ENCODE data around the gene ADAMTS18. TPM values are rescaled to one million over a fixed set of nuclear protein-coding genes. Genes with fewer than 3 reads are reported as not detected.

The ADAMTS18 gene
- total RNA-seq, 4 donors from 2014 or later: 2.8 to 21.1 (median 7.8) TPM

DNA sequence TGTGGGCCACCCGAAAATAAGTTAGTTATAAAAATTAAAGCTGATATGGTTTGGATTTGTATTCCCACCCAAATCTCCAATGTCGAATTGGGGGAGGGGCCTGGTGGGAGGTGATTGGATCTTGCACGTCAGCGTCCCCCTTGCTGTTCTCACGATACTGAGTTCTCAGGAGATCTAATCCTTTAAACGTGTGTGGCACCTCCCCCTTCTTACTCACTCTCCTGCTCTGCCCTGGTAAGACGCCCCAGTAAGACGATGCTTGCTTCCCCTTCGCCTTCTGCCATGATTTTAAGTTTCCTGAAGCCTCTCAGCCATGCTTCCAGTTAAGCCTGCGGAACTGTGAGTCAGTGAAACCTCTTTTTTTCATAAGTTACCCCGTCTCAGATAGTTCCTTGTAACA, 200.2 kb downstream of the ADAMTS18 start:
- ATAC-seq (ENCODE audit: low FRiP score) (no peak), DNase-seq (ENCODE audit: low spot score) (no peak)
- TF ChIP-seq, protein P1, sequence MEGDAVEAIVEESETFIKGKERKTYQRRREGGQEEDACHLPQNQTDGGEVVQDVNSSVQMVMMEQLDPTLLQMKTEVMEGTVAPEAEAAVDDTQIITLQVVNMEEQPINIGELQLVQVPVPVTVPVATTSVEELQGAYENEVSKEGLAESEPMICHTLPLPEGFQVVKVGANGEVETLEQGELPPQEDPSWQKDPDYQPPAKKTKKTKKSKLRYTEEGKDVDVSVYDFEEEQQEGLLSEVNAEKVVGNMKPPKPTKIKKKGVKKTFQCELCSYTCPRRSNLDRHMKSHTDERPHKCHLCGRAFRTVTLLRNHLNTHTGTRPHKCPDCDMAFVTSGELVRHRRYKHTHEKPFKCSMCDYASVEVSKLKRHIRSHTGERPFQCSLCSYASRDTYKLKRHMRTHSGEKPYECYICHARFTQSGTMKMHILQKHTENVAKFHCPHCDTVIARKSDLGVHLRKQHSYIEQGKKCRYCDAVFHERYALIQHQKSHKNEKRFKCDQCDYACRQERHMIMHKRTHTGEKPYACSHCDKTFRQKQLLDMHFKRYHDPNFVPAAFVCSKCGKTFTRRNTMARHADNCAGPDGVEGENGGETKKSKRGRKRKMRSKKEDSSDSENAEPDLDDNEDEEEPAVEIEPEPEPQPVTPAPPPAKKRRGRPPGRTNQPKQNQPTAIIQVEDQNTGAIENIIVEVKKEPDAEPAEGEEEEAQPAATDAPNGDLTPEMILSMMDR (IDR thresholded peaks at IDR 0.05): no peak

DNA sequence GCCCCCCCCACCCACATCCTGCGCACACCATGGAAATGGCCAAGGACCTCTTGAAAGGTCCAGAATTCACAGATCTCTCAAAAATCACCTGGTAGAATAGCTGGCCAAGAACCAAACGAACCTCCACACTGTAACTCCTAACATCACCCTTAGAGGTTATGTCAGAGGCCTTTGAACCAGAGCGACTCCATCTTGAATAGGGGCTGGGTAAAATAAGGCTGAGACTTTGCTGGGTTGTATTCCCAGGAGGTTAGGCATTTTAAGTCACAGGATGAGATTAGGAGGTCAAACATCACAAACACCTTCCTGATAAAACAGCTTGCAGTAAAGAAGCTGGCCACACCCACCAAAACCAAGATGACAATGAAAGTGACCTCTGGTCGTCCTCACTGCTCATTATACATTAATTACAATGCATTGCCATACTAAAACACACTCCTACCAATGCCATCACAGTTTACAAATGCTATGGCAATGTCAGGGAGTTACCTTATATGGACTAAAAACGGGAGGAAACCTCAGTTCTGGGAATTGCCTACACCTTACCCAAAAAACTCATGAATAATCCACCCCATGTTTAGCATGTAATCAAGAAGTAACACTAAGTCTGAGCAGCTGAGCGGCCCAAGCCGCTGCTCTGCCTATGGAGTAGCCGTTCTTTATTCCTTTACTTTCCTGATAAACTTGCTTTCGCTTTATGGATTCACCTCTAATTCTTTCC, 200.9 kb downstream of the ADAMTS18 start:
- no peak for DNase-seq (ENCODE audit: low spot score)
- TF ChIP-seq, protein P1 (IDR thresholded peaks at IDR 0.05): no peak
- no peak for ATAC-seq (ENCODE audit: low FRiP score)

Other genes with a start within 250 kb of the ADAMTS18 start
- 10 to 100 TPM; 19.0 to 27.6 (median 25.2) TPM for gene MON1B, start 243.8 kb downstream of the ADAMTS18 start, total RNA-seq
- gene SYCE1L, start 235.6 kb downstream of the ADAMTS18 start, total RNA-seq: under 1 TPM in 3 of 4 donors, not detected in 1; 0.56 to 0.84 (median 0.69) TPM